Heart left ventricle (tissue), 16 donors: ENCODE results near the gene TCF7L2. TPM values are rescaled to one million over a fixed set of nuclear protein-coding genes. Genes with fewer than 3 reads are reported as not detected.
A peak's percentile ranks its signal among the peaks of the same experiment; 100 is the strongest.

ENCODE experiments used
- ATAC-seq, 4 donors: fragments of 200-7000 bp; cut with Tn5 transposase; one replicate each; pipeline ENCODE4 v1.9.1; 2020 to 2022; ENCODE audit warnings: moderate library complexity in 4 of 4, mild to moderate bottlenecking in 3 of 4, moderate number of reproducible peaks in 1 of 4
- DNase-seq, 5 donors: peaks; one replicate each; pipeline ENCODE4 v3.0.0-alpha.2; 2020
- H3K27ac ChIP-seq, 12 donors: fragments of 200-600 bp; sonication (generic) in 4 of 12; one replicate each; pipeline versions ENCODE4 v1.5.0 to v1.8.0; 2016 to 2022; ENCODE audit warnings: mild to moderate bottlenecking in 2 of 12
- H3K27me3 ChIP-seq, 9 donors: fragments of 200-600 bp; sonication (generic) in 2 of 9; one replicate each; pipeline versions ENCODE4 v1.5.1 to v1.8.0; 2016 to 2022; ENCODE audit warnings: mild to moderate bottlenecking in 3 of 9
- H3K36me3 ChIP-seq, 9 donors: fragments of 200-600 bp; sonication (generic) in 2 of 9; one replicate each; pipeline versions ENCODE4 v1.5.0 to v1.8.0; 2018 to 2022; ENCODE audit warnings: mild to moderate bottlenecking in 2 of 9
- H3K4me1 ChIP-seq, 12 donors: fragments of 200-600 bp; sonication (generic) in 4 of 12; one replicate each; pipeline versions ENCODE4 v1.5.0 to v1.8.0; 2016 to 2022; ENCODE audit warnings: mild to moderate bottlenecking in 3 of 12
- H3K4me3 ChIP-seq, 12 donors: fragments of 200-600 bp; sonication (generic) in 4 of 12; one replicate each; pipeline versions ENCODE4 v1.5.0 to v1.8.0; 2017 to 2022; ENCODE audit warnings: mild to moderate bottlenecking in 9 of 12, moderate library complexity in 4 of 12
- H3K9me3 ChIP-seq, 12 donors: fragments of 200-600 bp; sonication (generic) in 4 of 12; one replicate each; pipeline versions ENCODE4 v1.5.0 to v1.8.0; 2016 to 2022; ENCODE audit warnings: mild to moderate bottlenecking in 1 of 12
- POLR2A ChIP-seq, 2 donors: fragments of 450-650 bp; IDR thresholded peaks; one replicate each; pipeline ENCODE4 v1.6.1; 2017; ENCODE audit warnings: antibody characterized with exemption in 2 of 2, mild to moderate bottlenecking in 2 of 2, moderate library complexity in 2 of 2
- WGBS, 4 donors: extraction: QIAGEN DNeasy Blood & Tissue Kit in 2 of 4; methylation state at CpG; one replicate each; pipeline versions ENCODE4 v1.1.5 to v1.1.7; 2013 to 2018; 5-methylcytosine and 5-hydroxymethylcytosine counted together
- intact Hi-C, 10 donors: fragments of 100-400 bp; cut with DNase I; formaldehyde crosslinking; loops; one replicate each; pipeline versions ENCODE4 v1.11.1 to v1.14.2; 2022
- polyA plus RNA-seq, 2 donors: library from polyadenylated mRNA; stranded (reverse); fragments of 200-250 nt; gene quantifications; one replicate each; pipeline ENCODE4 v1.2.3, GENCODE V29; 2013
- total RNA-seq, 9 donors: library from RNA; depleted of rRNA in 2 of 9; stranded (reverse); fragments of >200 nt in 2 of 9; fragmentation: NEBNext Ultra II Directional in 3 of 9; extraction: Animal tissue kit (Norgen Biotek cat#: 25700) in 3 of 9; gene quantifications; one replicate each; pipeline versions ENCODE4 v1.1.0 to v1.2.4, GENCODE V29; 2016 to 2023
- TF ChIP-seq, protein P1 (sequence below), 12 donors: fragments of 200-600 bp; sonication (generic) in 4 of 12; IDR thresholded peaks; one replicate each; pipeline versions ENCODE4 v1.5.0 to v1.8.0; 2018 to 2022; ENCODE audit warnings: antibody characterized with exemption in 12 of 12, mild to moderate bottlenecking in 5 of 12
- donor health status: ischemic (EF 13 %, LVEDD 7.1; RV severe dilation, severe dysfunction).
- donor health status: healthy with polysubstance abuse.
- donor health status: DM: no; HTN: yes; CAD: no.
- donor health status: DM: no; HTN: no; CAD: no.
- donor health status: ischemic (EF 25% LVEDD 6.9; RV normal size, moderate dysfunction).
- donor health status: ischemic (EF 25% LVEDD 5.7; RV mildly dilated, moderate dysfunction).
- donor health status: healthy.
- donor health status: DM: yes; HTN: yes; CAD: no.
- donor health status: ischemic (EF 35%, LVEDD 5.7; RV mildly dilated, moderate dysfunction).
- donor health status: nonischemic (EF 11% LVEDD 7.7; RV severe dilation, severe dysfunction).
- donor health status: DM: yes; HTN: yes; CAD: no.
- donor health status: PGD.
- donor health status: ischemic (EF 29% LVEDD 5.4; RV normal size, mild dysfunction).
- donor health status: nonischemic (EF 23%, LVEDD 6.1; RV moderate dilation, normal function).

TCF7L2 gene
- total and polyA plus RNA-seq, 11 donors = 4.3 to 17.5 (median 8.4) TPM

DNA sequence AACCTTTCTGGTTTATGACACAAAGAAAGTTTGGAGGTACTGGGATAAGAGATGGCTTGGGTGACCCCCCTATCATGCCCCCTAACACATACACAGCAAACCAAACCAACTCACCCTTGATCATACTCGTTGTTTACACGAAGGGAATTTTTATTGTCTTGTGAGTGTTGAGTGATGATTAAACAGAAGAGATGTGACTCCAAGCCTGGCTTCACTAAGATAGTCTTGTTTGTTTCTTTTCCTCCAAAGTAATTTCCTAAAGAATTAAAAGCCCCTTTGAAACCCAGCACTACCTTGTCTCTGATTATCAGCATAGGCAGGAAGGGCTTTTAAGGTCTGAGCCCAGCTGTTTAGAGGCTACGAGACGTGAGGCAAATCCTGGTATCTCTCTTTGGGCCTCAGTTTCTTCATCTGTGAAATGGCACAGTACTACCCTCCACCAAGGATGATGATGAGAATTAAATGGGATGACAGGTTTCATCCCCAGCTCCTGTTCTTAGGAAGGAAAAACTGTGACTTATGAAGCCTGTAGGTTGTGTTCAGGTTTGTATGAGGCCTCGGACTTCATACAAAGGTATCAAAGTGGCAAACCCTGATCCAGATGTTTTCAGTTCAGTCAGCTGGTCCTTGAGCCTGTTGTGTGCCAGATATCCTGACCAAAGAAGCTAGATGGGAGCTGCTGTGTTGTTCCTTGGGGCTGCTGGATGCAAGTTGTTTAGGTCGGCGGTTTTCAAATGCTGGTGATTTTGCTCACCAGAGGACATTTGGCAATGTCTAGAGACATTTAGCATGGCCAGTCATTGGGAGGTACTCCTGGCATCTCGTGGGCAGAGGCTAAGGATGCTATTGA is 51.8 kb downstream of the TCF7L2 start:
- DNase-seq = no peak
- peak overlapping the region in 1 of 12 donors; percentile 60 for H3K27ac ChIP-seq
- intact Hi-C loops = loop anchor here in 1 of 10 donors (10.0 kb wide), 1 partner anchor 47 kb away; the partner anchor contains the start of gene TCF7L2
- no peaks in the 10 kb centered on the region for H3K27me3 ChIP-seq
- WGBS, 4 donors = 70 to 85% (median 81%) methylated on average over 8 of the region's 8 CpGs
- no peak overlapping the region for H3K4me3 ChIP-seq
- no peaks in the 10 kb centered on the region for H3K36me3 ChIP-seq
- H3K9me3 ChIP-seq = no peaks in the 10 kb centered on the region
- no peak for TF ChIP-seq POLR2A (IDR thresholded peaks at IDR 0.05)
- H3K4me1 ChIP-seq = peaks cover 0 to 82% (median 48%) of the 10 kb centered on the region in 12 donors
- ATAC-seq = no peak

DNA sequence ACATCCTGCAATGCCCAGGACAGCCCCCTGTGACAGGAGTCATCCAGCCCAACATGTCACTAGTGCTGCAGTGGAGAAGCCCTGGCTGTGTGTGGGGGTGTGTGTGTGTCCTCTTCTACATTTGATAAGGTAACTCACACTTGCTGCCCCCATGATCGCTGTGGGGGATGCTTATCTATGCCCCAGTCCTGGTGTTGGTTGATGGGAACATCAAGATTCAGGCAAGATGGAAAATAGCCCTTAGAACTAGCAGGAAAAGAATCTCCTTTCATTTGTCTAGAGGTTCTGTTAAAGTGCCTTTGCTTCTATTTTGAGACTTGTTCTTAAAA is 52.4 kb downstream of the TCF7L2 start:
- no peaks in the 10 kb centered on the region for H3K36me3 ChIP-seq
- H3K4me3 ChIP-seq = no peak overlapping the region
- no peaks in the 10 kb centered on the region for H3K27me3 ChIP-seq
- WGBS, 4 donors = 40 to 56% (median 49%) methylated on average over 1 of the region's 1 CpG
- intact Hi-C loops = loop anchor here in 1 of 10 donors (10.0 kb wide), 1 partner anchor 48 kb away; the partner anchor contains the start of gene TCF7L2
- ATAC-seq = no peak
- TF ChIP-seq, protein P1, sequence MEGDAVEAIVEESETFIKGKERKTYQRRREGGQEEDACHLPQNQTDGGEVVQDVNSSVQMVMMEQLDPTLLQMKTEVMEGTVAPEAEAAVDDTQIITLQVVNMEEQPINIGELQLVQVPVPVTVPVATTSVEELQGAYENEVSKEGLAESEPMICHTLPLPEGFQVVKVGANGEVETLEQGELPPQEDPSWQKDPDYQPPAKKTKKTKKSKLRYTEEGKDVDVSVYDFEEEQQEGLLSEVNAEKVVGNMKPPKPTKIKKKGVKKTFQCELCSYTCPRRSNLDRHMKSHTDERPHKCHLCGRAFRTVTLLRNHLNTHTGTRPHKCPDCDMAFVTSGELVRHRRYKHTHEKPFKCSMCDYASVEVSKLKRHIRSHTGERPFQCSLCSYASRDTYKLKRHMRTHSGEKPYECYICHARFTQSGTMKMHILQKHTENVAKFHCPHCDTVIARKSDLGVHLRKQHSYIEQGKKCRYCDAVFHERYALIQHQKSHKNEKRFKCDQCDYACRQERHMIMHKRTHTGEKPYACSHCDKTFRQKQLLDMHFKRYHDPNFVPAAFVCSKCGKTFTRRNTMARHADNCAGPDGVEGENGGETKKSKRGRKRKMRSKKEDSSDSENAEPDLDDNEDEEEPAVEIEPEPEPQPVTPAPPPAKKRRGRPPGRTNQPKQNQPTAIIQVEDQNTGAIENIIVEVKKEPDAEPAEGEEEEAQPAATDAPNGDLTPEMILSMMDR (IDR thresholded peaks at IDR 0.05) = no peak
- no peak for TF ChIP-seq POLR2A (IDR thresholded peaks at IDR 0.05)
- H3K27ac ChIP-seq = no peak overlapping the region
- DNase-seq = no peak
- H3K4me1 ChIP-seq = peaks cover 0 to 88% (median 51%) of the 10 kb centered on the region in 12 donors
- no peaks in the 10 kb centered on the region for H3K9me3 ChIP-seq

DNA sequence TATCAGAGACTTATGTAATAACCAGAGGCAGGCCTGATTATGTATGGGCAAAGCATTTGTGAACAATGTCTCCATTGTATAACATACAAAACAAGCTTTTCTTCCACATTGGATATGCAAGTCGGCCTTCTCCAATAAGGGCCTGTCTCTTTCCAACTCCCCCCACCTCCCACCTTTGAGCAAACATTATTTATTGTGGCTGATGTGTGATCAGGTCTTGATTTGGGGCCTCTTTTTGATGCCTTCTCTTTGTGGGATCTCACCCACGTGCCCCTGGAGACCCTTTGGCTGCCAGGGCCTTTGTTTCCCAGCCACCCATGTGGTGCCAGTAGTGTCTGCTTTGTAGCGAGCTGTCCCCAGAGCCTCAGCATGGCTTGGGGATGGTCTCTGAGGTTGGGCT is 53.0 kb downstream of the TCF7L2 start:
- DNase-seq (no peak), ATAC-seq (no peak)
- Histone ChIP-seq H3K36me3 (no peaks in the 10 kb centered on the region), H3K4me1 (peaks cover 0 to 88% (median 53%) of the 10 kb centered on the region in 12 donors), H3K27me3 (no peaks in the 10 kb centered on the region), H3K9me3 (no peaks in the 10 kb centered on the region), H3K4me3 (no peak overlapping the region), H3K27ac (no peak overlapping the region)
- no peak for TF ChIP-seq POLR2A (IDR thresholded peaks at IDR 0.05)
- TF ChIP-seq, protein P1 (IDR thresholded peaks at IDR 0.05) = no peak
- 86 to 97% (median 92%) methylated on average over 3 of the region's 3 CpGs for WGBS, 4 donors
- intact Hi-C loops = loop anchor here in 1 of 10 donors (10.0 kb wide), 1 partner anchor 48 kb away; the partner anchor contains the start of gene TCF7L2

DNA sequence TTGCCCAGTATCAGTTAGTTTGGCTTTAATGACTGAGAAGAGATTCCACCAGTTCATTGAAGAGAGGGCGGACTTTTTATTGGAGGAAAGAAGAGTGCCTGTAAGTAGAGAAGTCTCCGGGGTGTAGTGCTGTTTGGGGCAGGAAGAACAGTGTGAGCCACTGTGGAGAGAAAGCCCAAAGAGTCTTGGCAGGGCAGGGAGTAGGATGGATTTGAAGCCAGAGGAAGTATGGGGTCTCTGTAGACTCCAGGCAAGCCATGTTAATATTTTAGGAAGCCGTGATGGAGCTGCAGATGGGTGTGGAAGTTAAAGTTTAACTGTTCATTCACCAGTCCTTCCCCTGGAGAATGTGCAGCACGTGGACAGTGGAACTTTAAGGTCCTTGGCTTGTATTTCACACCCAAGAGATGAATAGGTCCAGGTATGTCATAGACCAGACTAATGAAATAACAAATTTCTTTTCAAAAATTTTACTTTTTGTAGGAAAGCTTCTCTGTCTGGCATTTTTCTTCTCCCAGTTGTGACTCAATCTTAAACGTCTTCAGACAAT is 54.1 kb downstream of the TCF7L2 start:
- intact Hi-C loops = loop anchor here in 1 of 10 donors (10.0 kb wide), 1 partner anchor 49 kb away; the partner anchor contains the start of gene TCF7L2
- H3K27ac ChIP-seq = no peak overlapping the region
- no peak for ATAC-seq

More for the DNA sequence above, 54.1 kb downstream of the TCF7L2 start:
- WGBS, 4 donors = 66 to 70% (median 68%) methylated on average over 5 of the region's 5 CpGs
- Histone ChIP-seq H3K4me3 (no peak overlapping the region), H3K27me3 (no peaks in the 10 kb centered on the region), H3K4me1 (peaks cover 0 to 87% (median 49%) of the 10 kb centered on the region in 12 donors), H3K36me3 (no peaks in the 10 kb centered on the region), H3K9me3 (no peaks in the 10 kb centered on the region)
- TF ChIP-seq POLR2A (IDR thresholded peaks at IDR 0.05) = no peak
- TF ChIP-seq, protein P1 (IDR thresholded peaks at IDR 0.05) = no peak
- no peak for DNase-seq
